Spinal cord (tissue), 10 donors: ENCODE results near the gene PRTFDC1. TPM values are rescaled to one million over a fixed set of nuclear protein-coding genes. Genes with fewer than 3 reads are reported as not detected.

ENCODE experiments used
- DNase-seq, 6 donors: peaks; one replicate each; pipeline versions ENCODE4 v3.0.0 to v3.0.0-alpha.2; 2013 to 2015; ENCODE audit warnings: low spot score in 6 of 6, low read depth in 4 of 6
- H3K27ac ChIP-seq: one replicate; pipeline ENCODE4 v1.5.1; 2013; ENCODE audit warnings: low read depth, low read length, control low read depth
- H3K27me3 ChIP-seq: one replicate; pipeline ENCODE4 v1.6.1; 2013; ENCODE audit warnings: low read length; ENCODE audit not compliant: control insufficient read depth, insufficient read depth
- H3K36me3 ChIP-seq: one replicate; pipeline ENCODE4 v1.6.1; 2013; ENCODE audit warnings: low read length; ENCODE audit not compliant: control insufficient read depth, insufficient read depth
- H3K4me1 ChIP-seq: one replicate; pipeline ENCODE4 v1.6.1; 2013; ENCODE audit warnings: low read length; ENCODE audit not compliant: control insufficient read depth, insufficient read depth
- H3K4me3 ChIP-seq: one replicate; pipeline ENCODE4 v1.5.1; 2013; ENCODE audit warnings: low read depth, low read length, control low read depth
- H3K9me3 ChIP-seq: one replicate; pipeline ENCODE4 v1.6.1; 2013; ENCODE audit warnings: low read length; ENCODE audit not compliant: control insufficient read depth, insufficient read depth
- WGBS: methylation state at CpG from one replicate; pipeline ENCODE4 v1.1.5; 2013; ENCODE audit warnings: missing lambda C conversion rate; ENCODE audit not compliant: insufficient coverage; 5-methylcytosine and 5-hydroxymethylcytosine counted together
- polyA plus RNA-seq, 2 donors: library from polyadenylated mRNA; unstranded; fragments of 120-200 nt; gene quantifications; one replicate each; pipeline ENCODE4 v1.2.1, GENCODE V29; 2013; ENCODE audit not compliant: insufficient read length in 2 of 2
- total RNA-seq, 2 donors: library from RNA; depleted of rRNA in 1 of 2; stranded (reverse); fragments of 120-200 nt in 1 of 2; fragments of >200 nt in 1 of 2; gene quantifications; one replicate each; pipeline versions ENCODE4 v1.2.3 to v1.2.4, GENCODE V29; 2013 to 2014
- donor health status: healthy.

Gene PRTFDC1
- total and polyA plus RNA-seq, 4 donors, result 28.7 to 45.4 (median 36.5) TPM

DNA sequence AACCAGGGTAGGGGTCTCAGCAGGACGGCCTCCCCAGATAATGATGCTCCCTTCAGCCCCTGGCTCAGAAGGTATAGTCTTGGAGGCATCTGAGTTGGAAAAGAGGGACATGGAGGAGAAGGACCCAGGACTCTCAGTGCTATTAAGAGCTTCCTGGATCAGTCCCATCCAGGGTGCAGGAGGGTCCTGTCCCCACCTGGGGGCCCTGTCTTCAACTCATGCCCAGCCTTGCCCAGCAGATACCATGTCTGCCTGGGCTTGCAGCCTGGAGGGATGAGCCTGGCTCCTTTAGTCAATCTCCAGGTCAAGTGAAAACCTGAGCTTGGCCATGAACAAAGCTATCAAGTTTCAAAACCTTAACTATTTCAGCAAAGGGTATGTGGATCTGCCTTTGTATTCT is 67.6 kb downstream of the PRTFDC1 start:
- DNase-seq, result no peak
- H3K27me3 ChIP-seq, result no peaks in the 10 kb centered on the region
- no peak overlapping the region for H3K27ac ChIP-seq
- H3K9me3 ChIP-seq, result no peaks in the 10 kb centered on the region
- no peaks in the 10 kb centered on the region for H3K36me3 ChIP-seq
- no peaks in the 10 kb centered on the region for H3K4me1 ChIP-seq
- no CpG with 5 or more reads among the region's 1 CpG for WGBS
- no peak overlapping the region for H3K4me3 ChIP-seq

GRCh38 chr10:24884316-24884715 is 68.1 kb downstream of the PRTFDC1 start:
- no peaks in the 10 kb centered on the region for H3K9me3 ChIP-seq
- no peak overlapping the region for H3K27ac ChIP-seq
- H3K4me1 ChIP-seq, result no peaks in the 10 kb centered on the region
- H3K4me3 ChIP-seq, result no peak overlapping the region
- no peak for DNase-seq
- WGBS, result 100% methylated on average over 1 of the region's 2 CpGs
- no peaks in the 10 kb centered on the region for H3K27me3 ChIP-seq
- no peaks in the 10 kb centered on the region for H3K36me3 ChIP-seq

- H3K27me3 ChIP-seq, result no peaks in the 10 kb centered on the region
- no peak overlapping the region for H3K4me3 ChIP-seq
- no peak overlapping the region for H3K27ac ChIP-seq
- no peaks in the 10 kb centered on the region for H3K4me1 ChIP-seq
- no peaks in the 10 kb centered on the region for H3K36me3 ChIP-seq
- no peak for DNase-seq
- WGBS, result 40% methylated on average over 1 of the region's 2 CpGs
- no peaks in the 10 kb centered on the region for H3K9me3 ChIP-seq
Observed at GRCh38 chr10:24883176-24883575, 69.2 kb downstream of the PRTFDC1 start.

DNA sequence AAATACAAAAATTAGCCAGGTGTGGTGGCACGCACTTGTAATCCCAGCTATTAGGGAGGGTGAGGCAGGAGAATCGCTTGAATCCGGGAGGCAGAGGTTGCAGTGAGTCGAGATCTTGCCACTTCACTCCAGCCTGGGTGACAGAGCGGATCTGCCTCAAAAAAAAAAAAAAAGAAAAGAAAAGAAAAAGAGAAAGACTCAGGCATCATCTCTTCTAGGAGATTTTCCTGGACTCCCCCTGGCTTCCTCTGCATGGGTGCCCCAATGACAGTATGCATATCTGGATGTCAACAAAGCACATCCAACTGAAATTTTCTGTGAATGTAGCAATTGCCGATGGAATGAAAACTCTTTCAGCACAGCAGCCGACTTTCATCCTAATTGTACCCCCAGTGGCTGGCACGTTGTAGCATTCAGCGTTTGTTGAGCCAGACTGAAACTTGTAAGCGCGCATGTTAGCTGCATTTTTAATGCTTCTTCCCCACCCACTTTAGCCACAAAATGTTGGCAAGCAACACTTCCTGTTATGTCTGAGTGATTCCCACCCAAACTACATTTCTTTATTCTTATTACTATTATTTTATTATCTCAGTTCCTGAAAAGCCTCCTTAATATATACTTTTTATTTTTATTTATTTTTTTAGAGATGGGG is 70.2 kb downstream of the PRTFDC1 start:
- no peak for DNase-seq
- Histone ChIP-seq H3K4me1 (no peaks in the 10 kb centered on the region), H3K4me3 (no peak overlapping the region), H3K27me3 (no peaks in the 10 kb centered on the region), H3K27ac (no peak overlapping the region), H3K9me3 (no peaks in the 10 kb centered on the region), H3K36me3 (no peaks in the 10 kb centered on the region)
- WGBS, result 30% methylated on average over 4 of the region's 11 CpGs

DNA sequence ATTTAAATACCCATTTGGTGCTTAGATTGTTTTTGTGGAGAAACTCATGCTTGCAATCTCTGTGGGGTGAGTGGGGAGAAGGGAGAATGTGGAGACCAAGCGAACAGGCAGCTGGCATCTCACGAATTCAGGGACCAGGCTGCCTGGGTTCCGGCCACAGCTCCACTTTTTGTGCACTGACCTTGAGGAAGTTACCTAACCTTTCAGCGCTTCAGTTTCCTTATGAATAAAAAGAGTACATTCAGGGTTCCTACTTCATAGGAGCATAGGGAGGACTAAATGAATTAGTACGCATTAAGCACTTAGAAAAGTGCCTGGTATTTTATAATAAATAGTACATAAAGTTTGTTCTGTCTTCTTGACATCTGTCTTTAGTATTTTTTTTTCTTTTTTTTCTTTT is 72.5 kb downstream of the PRTFDC1 start:
- DNase-seq, result no peak
- no peak overlapping the region for H3K4me3 ChIP-seq
- no peaks in the 10 kb centered on the region for H3K4me1 ChIP-seq
- peaks cover under 1% of the 10 kb centered on the region for H3K9me3 ChIP-seq
- no peak overlapping the region for H3K27ac ChIP-seq
- no peaks in the 10 kb centered on the region for H3K27me3 ChIP-seq
- H3K36me3 ChIP-seq, result no peaks in the 10 kb centered on the region
- 82% methylated on average over 3 of the region's 5 CpGs for WGBS

GRCh38 chr10:24874133-24874532 is 78.3 kb downstream of the PRTFDC1 start:
- peaks cover 2% of the 10 kb centered on the region for H3K9me3 ChIP-seq
- H3K36me3 ChIP-seq, result no peaks in the 10 kb centered on the region
- H3K4me3 ChIP-seq, result no peak overlapping the region
- H3K27me3 ChIP-seq, result no peaks in the 10 kb centered on the region
- H3K27ac ChIP-seq, result no peak overlapping the region
- H3K4me1 ChIP-seq, result peaks cover 10% of the 10 kb centered on the region
- DNase-seq, result no peak

GRCh38 chr10:24873281-24873683 is 79.1 kb downstream of the PRTFDC1 start:
- H3K27me3 ChIP-seq, result no peaks in the 10 kb centered on the region
- 65% methylated on average over 4 of the region's 4 CpGs for WGBS
- no peaks in the 10 kb centered on the region for H3K36me3 ChIP-seq
- H3K27ac ChIP-seq, result peak overlapping the region; percentile 57
- H3K4me3 ChIP-seq, result no peak overlapping the region
- H3K4me1 ChIP-seq, result peaks cover 10% of the 10 kb centered on the region
- peaks cover 2% of the 10 kb centered on the region for H3K9me3 ChIP-seq
- peak in 2 of 6 donors; percentile 49 to 50 for DNase-seq

DNA sequence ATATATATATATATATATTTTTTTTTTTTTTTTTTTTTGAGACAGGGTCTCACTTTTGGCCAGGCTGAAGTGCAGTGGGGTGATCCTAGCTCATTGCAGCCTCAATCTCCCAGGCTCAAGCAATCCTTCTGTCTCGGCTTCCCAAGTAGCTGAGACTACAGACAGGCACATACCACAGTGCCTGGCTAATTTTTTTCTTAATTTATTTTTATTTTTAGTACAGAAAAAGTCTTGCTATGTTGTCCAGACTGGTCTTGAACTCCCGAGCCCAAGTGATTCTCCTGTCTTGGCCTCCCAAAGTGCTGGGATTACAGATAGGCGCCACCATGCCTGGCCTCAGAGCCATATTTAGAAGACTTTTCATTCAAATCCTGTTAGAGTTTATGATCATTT is 79.6 kb downstream of the PRTFDC1 start:
- H3K4me1 ChIP-seq, result peaks cover 10% of the 10 kb centered on the region

DNA sequence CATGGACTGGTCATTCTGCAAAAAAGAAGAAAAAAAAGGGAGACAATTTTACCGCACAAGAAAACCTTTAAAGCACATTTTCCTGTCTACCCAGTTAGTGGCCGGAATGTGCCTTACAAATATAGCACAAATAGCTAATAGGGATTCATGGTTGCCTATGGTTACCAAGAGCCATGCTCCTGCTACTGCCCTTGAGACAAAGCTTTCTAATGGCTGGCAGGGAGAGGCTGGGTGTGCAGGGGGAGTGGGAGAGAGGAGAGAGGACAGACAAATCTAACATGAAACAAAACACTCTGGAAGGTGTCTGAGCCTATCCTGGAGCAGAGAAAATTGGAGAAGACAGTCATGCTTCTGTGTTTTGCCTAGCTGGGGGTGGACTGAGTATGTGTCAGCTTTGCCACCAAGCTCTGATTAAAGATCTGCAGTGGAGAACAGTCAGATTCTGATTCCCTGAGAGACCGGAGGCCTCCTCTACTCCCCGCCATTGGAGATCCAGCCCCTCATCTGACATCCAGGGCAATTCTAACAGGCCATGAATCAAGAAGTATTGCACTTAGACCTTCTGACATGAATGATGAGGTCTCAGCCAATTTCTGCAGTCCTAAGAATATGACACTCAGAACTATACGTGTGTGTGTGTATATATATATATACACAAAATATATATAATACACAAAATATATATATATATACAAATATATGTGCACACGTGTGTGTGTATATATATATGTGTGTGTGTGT is 80.2 kb downstream of the PRTFDC1 start:
- Histone ChIP-seq H3K36me3 (no peaks in the 10 kb centered on the region), H3K4me1 (peaks cover 10% of the 10 kb centered on the region), H3K27me3 (no peaks in the 10 kb centered on the region), H3K27ac (peak overlapping the region; percentile 78), H3K9me3 (peaks cover 2% of the 10 kb centered on the region), H3K4me3 (peak overlapping the region; percentile 13)
- peak in 4 of 6 donors; percentile 68 to 96 (median 78) for DNase-seq
- WGBS, result no CpG with 5 or more reads among the region's 6 CpGs

More for the DNA sequence above, 79.6 kb downstream of the PRTFDC1 start:
- WGBS, result no CpG with 5 or more reads among the region's 3 CpGs
- H3K27me3 ChIP-seq, result no peaks in the 10 kb centered on the region
- peaks cover 2% of the 10 kb centered on the region for H3K9me3 ChIP-seq
- H3K27ac ChIP-seq, result peak overlapping the region; percentile 57
- no peaks in the 10 kb centered on the region for H3K36me3 ChIP-seq
- DNase-seq, result no peak
- no peak overlapping the region for H3K4me3 ChIP-seq
